ENCODE results near the gene HSPG2.
A peak's percentile ranks its signal among the peaks of the same experiment; 100 is the strongest.

Gene HSPG2

DNA sequence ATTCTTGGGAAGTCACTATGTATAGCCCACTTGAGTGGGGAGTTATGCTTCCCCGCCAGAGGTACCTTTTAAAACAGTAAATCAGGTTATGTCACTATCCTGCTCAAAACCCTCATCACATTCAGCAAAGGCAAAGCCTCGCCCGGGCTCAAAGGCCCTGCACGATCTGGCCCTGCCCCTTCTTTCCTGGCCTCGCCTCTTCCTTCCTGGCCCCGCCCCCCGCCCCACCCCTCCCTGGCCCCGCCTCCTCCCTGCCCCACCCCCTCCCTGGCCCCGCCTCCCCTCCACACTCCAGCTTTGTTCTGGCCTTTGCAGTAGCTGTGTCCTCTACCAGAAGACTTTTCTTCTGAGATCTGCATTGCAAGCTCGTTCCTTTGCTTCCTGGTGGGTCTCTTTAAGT lies 118.5 kb downstream of the HSPG2 start:
- Histone ChIP-seq H3K4me2 (ENCODE audit: low read length) (no peak overlapping the region), H3K27me3 (ENCODE audit: insufficient read depth, low read length) (no peaks in the 10 kb centered on the region), H3K79me2 (ENCODE audit: control insufficient read depth, insufficient read depth, low read length, poor library complexity) (no peaks in the 10 kb centered on the region), H4K12ac (ENCODE audit: low read depth, low read length) (no peak overlapping the region), H2AFZ (ENCODE audit: insufficient read depth, low read length, poor library complexity) (no peak overlapping the region), H3K4me1 (ENCODE audit: control insufficient read depth in 1 of 2, insufficient read depth in 2 of 2, low read length in 2 of 2) (peaks cover 0 to 2% of the 10 kb centered on the region in 2 experiments), H3K4me3 (ENCODE audit: low read depth, low read length) (no peak overlapping the region), H2BK120ac (ENCODE audit: insufficient read depth, low read length, poor library complexity) (no peak overlapping the region), H3K14ac (ENCODE audit: low read length) (no peak overlapping the region), H3K9ac (ENCODE audit: low read length) (no peak overlapping the region), H3K27ac (ENCODE audit: low read depth, low read length) (no peak overlapping the region), H3K9me3 (ENCODE audit: insufficient read depth, low read depth, low read length) (no peaks in the 10 kb centered on the region), H3K23ac (ENCODE audit: low read length) (no peak overlapping the region), H3K18ac (ENCODE audit: low read length) (no peak overlapping the region), H3K79me1 (ENCODE audit: low read length) (peaks cover 3% of the 10 kb centered on the region), H3K4ac (ENCODE audit: low read depth, low read length) (no peak overlapping the region), H2BK5ac (ENCODE audit: low read depth, low read length, poor library complexity) (no peak overlapping the region), H2BK12ac (ENCODE audit: low read length) (no peak overlapping the region), H3K36me3 (ENCODE audit: control insufficient read depth in 1 of 2, insufficient read depth in 2 of 2, low read length in 2 of 2) (peaks cover 28 to 32% of the 10 kb centered on the region in 2 experiments), H4K91ac (ENCODE audit: low read depth, low read length) (no peak overlapping the region), H4K8ac (ENCODE audit: low read depth, low read length) (no peak overlapping the region), H2AK5ac (ENCODE audit: low read length) (no peak overlapping the region)
- DNase-seq = peak; percentile 65 to 66
- WGBS (ENCODE audit: extremely low coverage, insufficient coverage, insufficient read length) = no CpG with 5 or more reads among the region's 10 CpGs

GRCh38 chr1:21816602-21817302 lies 120.4 kb downstream of the HSPG2 start:
- Histone ChIP-seq H3K9ac (ENCODE audit: low read length) (no peak overlapping the region), H4K8ac (ENCODE audit: low read depth, low read length) (no peak overlapping the region), H3K27ac (ENCODE audit: low read depth, low read length) (no peak overlapping the region), H2BK12ac (ENCODE audit: low read length) (no peak overlapping the region), H3K9me3 (ENCODE audit: insufficient read depth, low read depth, low read length) (no peaks in the 10 kb centered on the region), H3K36me3 (ENCODE audit: control insufficient read depth in 1 of 2, insufficient read depth in 2 of 2, low read length in 2 of 2) (peaks cover 10 to 13% of the 10 kb centered on the region in 2 experiments), H3K79me1 (ENCODE audit: low read length) (peaks cover 3% of the 10 kb centered on the region), H3K79me2 (ENCODE audit: control insufficient read depth, insufficient read depth, low read length, poor library complexity) (no peaks in the 10 kb centered on the region), H2BK5ac (ENCODE audit: low read depth, low read length, poor library complexity) (no peak overlapping the region), H3K4me3 (ENCODE audit: low read depth, low read length) (no peak overlapping the region), H3K4me2 (ENCODE audit: low read length) (no peak overlapping the region), H3K27me3 (ENCODE audit: insufficient read depth, low read length) (no peaks in the 10 kb centered on the region), H2AK5ac (ENCODE audit: low read length) (no peak overlapping the region), H4K91ac (ENCODE audit: low read depth, low read length) (no peak overlapping the region), H2BK120ac (ENCODE audit: insufficient read depth, low read length, poor library complexity) (no peak overlapping the region), H3K4me1 (ENCODE audit: control insufficient read depth in 1 of 2, insufficient read depth in 2 of 2, low read length in 2 of 2) (peaks cover 2% of the 10 kb centered on the region in 2 experiments), H4K12ac (ENCODE audit: low read depth, low read length) (no peak overlapping the region), H2AFZ (ENCODE audit: insufficient read depth, low read length, poor library complexity) (no peak overlapping the region), H3K18ac (ENCODE audit: low read length) (no peak overlapping the region), H3K14ac (ENCODE audit: low read length) (no peak overlapping the region), H3K23ac (ENCODE audit: low read length) (no peak overlapping the region), H3K4ac (ENCODE audit: low read depth, low read length) (no peak overlapping the region)
- DNase-seq = peak; percentile 77 to 79
- no CpG with 5 or more reads among the region's 8 CpGs for WGBS (ENCODE audit: extremely low coverage, insufficient coverage, insufficient read length)

GRCh38 chr1:21815724-21816321 lies 121.3 kb downstream of the HSPG2 start:
- Histone ChIP-seq H3K9me3 (ENCODE audit: insufficient read depth, low read depth, low read length) (no peaks in the 10 kb centered on the region), H3K27me3 (ENCODE audit: insufficient read depth, low read length) (no peaks in the 10 kb centered on the region), H3K4me2 (ENCODE audit: low read length) (no peak overlapping the region), H2BK5ac (ENCODE audit: low read depth, low read length, poor library complexity) (no peak overlapping the region), H3K36me3 (ENCODE audit: control insufficient read depth in 1 of 2, insufficient read depth in 2 of 2, low read length in 2 of 2) (peaks cover 2 to 4% of the 10 kb centered on the region in 2 experiments), H3K18ac (ENCODE audit: low read length) (no peak overlapping the region), H3K14ac (ENCODE audit: low read length) (no peak overlapping the region), H3K79me1 (ENCODE audit: low read length) (peaks cover 3% of the 10 kb centered on the region), H3K9ac (ENCODE audit: low read length) (no peak overlapping the region), H2AFZ (ENCODE audit: insufficient read depth, low read length, poor library complexity) (no peak overlapping the region), H4K12ac (ENCODE audit: low read depth, low read length) (peak overlapping the region; percentile 70), H3K4ac (ENCODE audit: low read depth, low read length) (no peak overlapping the region), H3K27ac (ENCODE audit: low read depth, low read length) (no peak overlapping the region), H4K91ac (ENCODE audit: low read depth, low read length) (no peak overlapping the region), H3K23ac (ENCODE audit: low read length) (no peak overlapping the region), H3K4me3 (ENCODE audit: low read depth, low read length) (no peak overlapping the region), H3K79me2 (ENCODE audit: control insufficient read depth, insufficient read depth, low read length, poor library complexity) (no peaks in the 10 kb centered on the region), H2BK120ac (ENCODE audit: insufficient read depth, low read length, poor library complexity) (no peak overlapping the region), H2BK12ac (ENCODE audit: low read length) (no peak overlapping the region), H4K8ac (ENCODE audit: low read depth, low read length) (no peak overlapping the region), H3K4me1 (ENCODE audit: control insufficient read depth in 1 of 2, insufficient read depth in 2 of 2, low read length in 2 of 2) (peaks cover 2% of the 10 kb centered on the region in 2 experiments), H2AK5ac (ENCODE audit: low read length) (no peak overlapping the region)
- no CpG with 5 or more reads among the region's 12 CpGs for WGBS (ENCODE audit: extremely low coverage, insufficient coverage, insufficient read length)
- DNase-seq = peak in 1 of 2 donors; percentile 59

- 100% methylated on average over 5 of the region's 15 CpGs for WGBS (ENCODE audit: extremely low coverage, insufficient coverage, insufficient read length)
- Histone ChIP-seq H4K12ac (ENCODE audit: low read depth, low read length) (no peak overlapping the region), H2AK5ac (ENCODE audit: low read length) (no peak overlapping the region), H3K14ac (ENCODE audit: low read length) (no peak overlapping the region), H2BK12ac (ENCODE audit: low read length) (no peak overlapping the region), H3K4ac (ENCODE audit: low read depth, low read length) (no peak overlapping the region), H2BK120ac (ENCODE audit: insufficient read depth, low read length, poor library complexity) (no peak overlapping the region), H3K4me2 (ENCODE audit: low read length) (no peak overlapping the region), H4K91ac (ENCODE audit: low read depth, low read length) (no peak overlapping the region), H3K36me3 (ENCODE audit: control insufficient read depth in 1 of 2, insufficient read depth in 2 of 2, low read length in 2 of 2) (no peaks in the 10 kb centered on the region), H3K9ac (ENCODE audit: low read length) (no peak overlapping the region), H3K4me1 (ENCODE audit: control insufficient read depth in 1 of 2, insufficient read depth in 2 of 2, low read length in 2 of 2) (peaks cover 2% of the 10 kb centered on the region in 2 experiments), H3K9me3 (ENCODE audit: insufficient read depth, low read depth, low read length) (no peaks in the 10 kb centered on the region), H2AFZ (ENCODE audit: insufficient read depth, low read length, poor library complexity) (no peak overlapping the region), H3K27ac (ENCODE audit: low read depth, low read length) (no peak overlapping the region), H3K23ac (ENCODE audit: low read length) (no peak overlapping the region), H4K8ac (ENCODE audit: low read depth, low read length) (no peak overlapping the region), H2BK5ac (ENCODE audit: low read depth, low read length, poor library complexity) (no peak overlapping the region), H3K18ac (ENCODE audit: low read length) (no peak overlapping the region), H3K4me3 (ENCODE audit: low read depth, low read length) (peak overlapping the region; percentile 1), H3K27me3 (ENCODE audit: insufficient read depth, low read length) (no peaks in the 10 kb centered on the region), H3K79me2 (ENCODE audit: control insufficient read depth, insufficient read depth, low read length, poor library complexity) (no peaks in the 10 kb centered on the region), H3K79me1 (ENCODE audit: low read length) (peaks cover 3% of the 10 kb centered on the region)
- DNase-seq = no peak
These were observed 122.0 kb downstream of the HSPG2 start for GRCh38 chr1:21814981-21815582.

Data from trophoblast cell (in vitro differentiated cells and primary cell).